GM23248 (cell line): Measurements from ENCODE around the gene S100B. TPM values are rescaled to one million over a fixed set of nuclear protein-coding genes. Genes with fewer than 3 reads are reported as not detected.

Experiments used
- DNase-seq: peaks from one replicate; pipeline ENCODE4 v3.0.0-alpha.2; 2015
- H2AFZ ChIP-seq: fragments of 200-600 bp; sonication (generic); 2 replicates; pipeline ENCODE4 v1.6.1; 2016; ENCODE audit warnings: antibody characterized with exemption
- H3F3A ChIP-seq: fragments of 200-600 bp; sonication (generic); 2 replicates; pipeline ENCODE4 v1.6.1; 2016; ENCODE audit warnings: mild to moderate bottlenecking, antibody characterized with exemption, mixed run types; ENCODE audit not compliant: insufficient read depth
- H3K27ac ChIP-seq: fragments of 200-600 bp; sonication (generic); 2 replicates; pipeline ENCODE4 v1.5.1; 2016; ENCODE audit warnings: mild to moderate bottlenecking
- H3K27me3 ChIP-seq: fragments of 200-600 bp; sonication (generic); replicated peaks from 2 replicates; pipeline ENCODE4 v1.6.1; 2016; ENCODE audit warnings: mild to moderate bottlenecking; ENCODE audit not compliant: insufficient read depth
- H3K36me3 ChIP-seq: fragments of 200-600 bp; sonication (generic); 2 replicates; pipeline ENCODE4 v1.6.1; 2016; ENCODE audit warnings: low read depth, mild to moderate bottlenecking
- H3K4me1 ChIP-seq: fragments of 200-600 bp; sonication (generic); 2 replicates; pipeline ENCODE4 v1.6.1; 2016; ENCODE audit warnings: mild to moderate bottlenecking; ENCODE audit not compliant: insufficient read depth
- H3K4me2 ChIP-seq: fragments of 200-600 bp; sonication (generic); one replicate; pipeline ENCODE4 v1.6.1; 2016; ENCODE audit warnings: mild to moderate bottlenecking; ENCODE audit not compliant: unreplicated experiment
- H3K4me3 ChIP-seq: fragments of 200-600 bp; sonication (generic); 2 replicates; pipeline ENCODE4 v1.5.1; 2016; ENCODE audit warnings: mild to moderate bottlenecking
- H3K79me2 ChIP-seq: fragments of 200-600 bp; sonication (generic); 2 replicates; pipeline ENCODE4 v1.6.1; 2016; ENCODE audit warnings: mild to moderate bottlenecking; ENCODE audit not compliant: insufficient read depth
- H3K9ac ChIP-seq: fragments of 200-600 bp; sonication (generic); 2 replicates; pipeline ENCODE4 v1.6.1; 2016; ENCODE audit warnings: mild to moderate bottlenecking
- H3K9me2 ChIP-seq: fragments of 200-600 bp; sonication (generic); 2 replicates; pipeline ENCODE4 v1.6.1; 2016; ENCODE audit warnings: mixed run types, mild to moderate bottlenecking, moderate library complexity; ENCODE audit not compliant: insufficient read depth
- H3K9me3 ChIP-seq: fragments of 200-600 bp; sonication (generic); one replicate; pipeline ENCODE4 v1.6.1; 2017; ENCODE audit warnings: low read depth
- H4K20me1 ChIP-seq: fragments of 200-600 bp; sonication (generic); 2 replicates; pipeline ENCODE4 v1.6.0; 2016; ENCODE audit not compliant: insufficient read depth
- EZH2 ChIP-seq: fragments of 200-600 bp; sonication (generic); IDR thresholded peaks from 2 replicates; pipeline ENCODE4 v1.6.1; 2018; ENCODE audit warnings: antibody characterized with exemption, mild to moderate bottlenecking; ENCODE audit not compliant: insufficient read depth, poor library complexity, severe bottlenecking
- EZH2phosphoT487 ChIP-seq: fragments of 200-600 bp; sonication (generic); IDR thresholded peaks from 2 replicates; pipeline ENCODE4 v1.6.1; 2018; ENCODE audit warnings: antibody characterized with exemption, moderate library complexity, mild to moderate bottlenecking, low read depth; ENCODE audit not compliant: insufficient read depth
- WGBS, 2 experiments: methylation state at CpG; one replicate each; pipeline ENCODE4 v1.1.6; 2015 to 2017; ENCODE audit warnings: low lambda C conversion rate in 2 of 2, low coverage in 1 of 2; ENCODE audit errors: missing lambda C conversion rate in 2 of 2; 5-methylcytosine and 5-hydroxymethylcytosine counted together
- in situ Hi-C: fragments of 300-500 bp; cut with MboI; formaldehyde crosslinking; loops from 2 replicates; pipeline ENCODE4 v1.15.0; 2020
- polyA plus RNA-seq: library from polyadenylated mRNA; unstranded; fragments of >200 nt; fragmentation: Nextera tagmentation; extraction: Ambion mirVana; gene quantifications from 2 replicates; pipeline ENCODE4 v1.2.1, GENCODE V29; 2016
- total RNA-seq: library from RNA; depleted of rRNA; stranded (reverse); fragments of >200 nt; shearing (Covaris generic); gene quantifications from 2 replicates; pipeline ENCODE4 v1.2.3, GENCODE V29; 2014

S100B gene
- total and polyA plus RNA-seq, 2 experiments from 2014 or later, result not detected

DNA sequence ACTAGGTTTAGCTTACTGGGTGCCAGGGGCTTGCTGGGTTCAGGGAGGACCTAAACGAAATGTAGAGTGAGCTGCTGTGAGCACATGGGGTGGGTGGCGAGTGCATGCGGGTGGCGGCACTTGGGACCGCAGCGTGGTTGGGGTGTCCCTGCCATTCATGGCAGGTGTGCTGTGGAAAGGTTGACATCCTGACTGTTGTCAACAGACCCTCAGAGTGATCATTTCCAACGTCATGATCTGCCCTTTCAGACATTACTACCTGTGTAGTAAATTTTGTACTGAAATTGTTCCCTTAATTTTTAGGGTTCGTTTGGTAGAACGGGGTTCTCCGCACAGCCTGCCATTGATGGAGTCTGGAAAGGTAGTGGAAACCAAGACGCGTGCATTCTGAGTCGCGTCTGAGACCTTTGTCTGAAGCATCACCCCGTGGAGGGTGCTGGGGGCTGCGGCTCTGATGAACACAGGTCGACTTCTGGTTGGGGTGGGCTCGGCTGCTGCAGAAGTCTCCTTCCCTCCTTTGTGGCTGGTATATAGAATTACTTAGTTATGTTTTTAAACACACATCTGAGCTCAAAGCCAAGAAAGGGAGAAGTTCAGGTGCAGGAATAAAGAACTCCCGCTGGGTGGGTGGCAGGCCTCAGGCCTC is 43.3 kb downstream of the S100B start:
- Histone ChIP-seq H3K27ac (no peak overlapping the region), H3K27me3 (no peaks in the 10 kb centered on the region), H3K4me2 (no peak overlapping the region), H3K9me2 (no peaks in the 10 kb centered on the region), H3F3A (no peaks in the 10 kb centered on the region), H3K4me1 (no peaks in the 10 kb centered on the region), H3K9me3 (no peaks in the 10 kb centered on the region), H3K36me3 (peaks cover 9% of the 10 kb centered on the region; the same call in 1 of the 2 replicates), H3K4me3 (no peak overlapping the region), H4K20me1 (no peaks in the 10 kb centered on the region), H2AFZ (no peak overlapping the region), H3K79me2 (no peaks in the 10 kb centered on the region), H3K9ac (no peak overlapping the region)
- in situ Hi-C loops, result no loop called here
- WGBS, 2 experiments, result 93 to 94% methylated on average over 19 of the region's 19 CpGs
- no peak for DNase-seq
- TF ChIP-seq EZH2, result no peak

DNA sequence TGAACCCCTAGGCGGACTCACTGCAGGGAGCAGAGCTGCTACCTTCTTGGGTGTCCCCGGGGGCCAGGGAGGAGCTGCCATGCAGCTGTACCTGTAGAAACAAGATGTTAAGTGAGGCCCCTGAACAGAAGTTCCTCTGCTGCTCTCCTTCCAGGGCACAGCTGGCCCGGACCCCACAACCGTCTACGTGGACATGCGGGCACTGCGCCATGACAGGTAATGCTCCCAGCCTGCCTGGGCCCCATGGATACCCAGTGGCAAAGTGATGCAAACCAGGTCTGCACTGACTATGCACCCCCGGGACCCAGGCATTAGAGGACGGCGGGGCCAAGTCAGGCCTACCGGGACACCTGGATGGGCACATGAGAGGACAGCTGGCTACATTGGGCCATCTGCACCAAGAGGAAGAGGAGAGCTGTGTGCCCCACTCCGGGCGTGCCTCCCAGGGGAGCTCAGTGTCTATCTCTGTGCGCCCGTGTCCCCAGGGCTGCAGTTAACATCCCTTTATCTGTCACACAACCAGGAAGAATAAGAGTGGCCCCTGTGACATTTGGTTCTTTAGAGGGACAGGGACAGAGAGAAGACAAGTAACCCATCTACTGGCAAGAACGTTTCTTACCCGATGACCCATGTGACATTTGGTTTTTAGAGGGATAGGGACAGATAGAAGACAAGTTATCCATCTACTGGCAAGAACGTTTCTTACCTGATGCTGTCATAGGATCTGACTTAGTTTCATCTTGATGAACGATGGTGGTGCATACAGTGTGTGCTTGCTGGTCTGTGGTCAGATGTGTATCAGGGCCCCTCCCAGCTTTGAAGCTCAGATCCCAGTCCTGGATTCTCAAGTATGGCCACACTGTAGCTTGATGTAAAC is 44.1 kb downstream of the S100B start:
- Histone ChIP-seq H3K9me2 (no peaks in the 10 kb centered on the region), H3K79me2 (no peaks in the 10 kb centered on the region), H3K27me3 (no peaks in the 10 kb centered on the region), H2AFZ (no peak overlapping the region), H3K27ac (no peak overlapping the region), H3K4me1 (no peaks in the 10 kb centered on the region), H3K4me2 (no peak overlapping the region), H3K4me3 (no peak overlapping the region), H3K9me3 (no peaks in the 10 kb centered on the region), H3F3A (no peaks in the 10 kb centered on the region), H4K20me1 (no peaks in the 10 kb centered on the region), H3K9ac (no peak overlapping the region), H3K36me3 (peaks cover 12% of the 10 kb centered on the region; the same call in 1 of the 2 replicates)
- DNase-seq, result no peak
- TF ChIP-seq EZH2phosphoT487 (no peak), EZH2 (no peak)
- 97 to 98% methylated on average over 19 of the region's 19 CpGs for WGBS, 2 experiments
- in situ Hi-C loops, result no loop called here

DNA sequence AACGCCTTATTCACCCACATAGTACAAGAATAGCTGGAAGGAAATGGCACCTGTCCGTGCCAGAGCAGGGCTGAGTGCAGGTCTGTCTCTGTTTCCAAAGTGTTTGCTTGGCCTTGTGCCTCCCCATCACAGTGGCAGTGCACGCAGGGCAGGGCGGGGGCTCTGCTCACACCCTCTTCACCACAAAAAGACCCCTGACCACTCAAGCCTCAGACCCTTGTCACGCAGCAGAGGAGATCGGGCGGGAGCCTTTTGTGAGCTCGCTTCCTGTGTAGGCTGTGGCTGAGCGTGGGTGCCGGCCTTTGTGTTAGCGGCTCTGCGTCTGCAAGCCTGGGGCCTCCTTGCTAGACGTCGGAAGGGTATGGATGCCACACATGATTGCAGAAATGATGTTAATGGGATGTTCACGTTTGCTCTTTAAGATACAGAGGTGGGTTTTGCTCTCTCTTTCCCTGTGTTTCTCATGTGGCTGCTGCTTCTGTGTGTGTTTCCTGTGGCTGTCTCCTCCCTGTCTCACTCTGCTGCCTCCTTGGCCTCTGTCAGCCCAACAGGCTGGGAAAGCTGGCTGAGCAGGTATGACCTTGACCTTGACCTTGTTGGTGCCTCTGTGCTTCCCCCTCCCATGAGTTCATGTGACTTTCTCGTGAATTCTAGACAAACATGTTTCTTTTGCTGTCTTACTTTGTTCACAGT is 45.4 kb downstream of the S100B start:
- in situ Hi-C loops, result no loop called here
- Histone ChIP-seq H3K9me3 (no peaks in the 10 kb centered on the region), H3F3A (no peaks in the 10 kb centered on the region), H3K79me2 (no peaks in the 10 kb centered on the region), H3K4me3 (no peak overlapping the region), H3K4me2 (no peak overlapping the region), H3K9ac (no peak overlapping the region), H3K4me1 (no peaks in the 10 kb centered on the region), H3K9me2 (no peaks in the 10 kb centered on the region), H4K20me1 (no peaks in the 10 kb centered on the region), H2AFZ (no peak overlapping the region), H3K27me3 (no peaks in the 10 kb centered on the region), H3K27ac (no peak overlapping the region), H3K36me3 (peaks cover 12% of the 10 kb centered on the region; the same call in 1 of the 2 replicates)
- TF ChIP-seq EZH2phosphoT487 (no peak), EZH2 (no peak)
- 82 to 84% methylated on average over 16 of the region's 16 CpGs for WGBS, 2 experiments
- DNase-seq, result no peak

DNA sequence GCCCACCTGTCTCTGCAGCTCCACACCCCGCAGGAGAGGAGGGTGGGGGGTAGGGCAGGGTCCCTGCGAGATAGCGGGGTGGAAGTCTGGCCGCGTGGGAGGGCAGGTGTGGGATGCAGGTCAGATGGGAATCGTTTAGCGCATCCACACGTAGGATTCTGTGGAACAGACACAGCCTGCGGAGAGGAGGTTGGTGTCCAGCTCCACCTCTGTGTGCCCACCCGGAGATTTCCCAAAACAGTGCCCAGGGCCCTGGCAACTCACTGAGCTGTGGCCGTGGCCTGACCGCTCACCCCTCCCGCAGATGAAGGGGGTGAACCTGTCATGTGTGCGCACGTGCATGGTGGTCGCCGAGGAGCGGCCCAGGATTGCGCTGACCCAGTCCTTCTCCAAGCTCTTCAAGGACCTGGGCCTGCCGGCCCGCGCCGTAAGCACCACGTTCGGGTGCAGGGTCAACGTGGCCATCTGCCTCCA is 46.9 kb downstream of the S100B start:
- Histone ChIP-seq H3K9me2 (no peaks in the 10 kb centered on the region), H3K27ac (no peak overlapping the region), H3K9me3 (no peaks in the 10 kb centered on the region), H3K79me2 (no peaks in the 10 kb centered on the region), H3K36me3 (peaks cover 12% of the 10 kb centered on the region; the same call in 1 of the 2 replicates), H3K9ac (no peak overlapping the region), H3K4me2 (no peak overlapping the region), H3K4me3 (no peak overlapping the region), H3K27me3 (no peaks in the 10 kb centered on the region), H4K20me1 (no peaks in the 10 kb centered on the region), H3K4me1 (no peaks in the 10 kb centered on the region), H3F3A (no peaks in the 10 kb centered on the region), H2AFZ (no peak overlapping the region)
- DNase-seq, result no peak
- in situ Hi-C loops, result no loop called here
- 94 to 98% methylated on average over 19 to 26 of the region's 26 CpGs for WGBS, 2 experiments
- TF ChIP-seq EZH2 (no peak), EZH2phosphoT487 (no peak)
